ENCODE measurements around the gene FANCC. TPM values are rescaled to one million over a fixed set of nuclear protein-coding genes. Genes with fewer than 3 reads are reported as not detected.
A peak's percentile ranks its signal among the peaks of the same experiment; 100 is the strongest.

The FANCC gene
- total RNA-seq, 2 donors from 2014 or later = 10.5 to 23.6 TPM

DNA sequence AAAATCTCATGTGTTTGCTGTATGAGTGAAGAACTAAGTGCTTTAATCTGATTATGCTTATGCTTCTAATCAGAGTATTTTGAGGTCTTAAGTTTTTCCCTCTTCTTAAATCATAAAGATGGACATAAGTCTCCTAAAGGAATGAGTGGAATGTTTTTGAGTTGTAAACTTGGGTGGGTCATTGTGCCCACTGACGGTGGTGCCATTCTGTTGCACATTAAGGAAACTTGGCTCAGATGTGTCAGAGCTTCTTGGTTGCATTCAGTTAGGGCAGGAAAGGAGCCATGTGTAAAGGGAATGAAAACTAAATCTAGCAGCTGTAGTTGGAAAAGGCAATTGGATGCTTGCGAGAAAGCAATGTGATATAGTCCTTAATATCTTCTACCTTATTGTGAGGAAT is 256.6 kb downstream of the FANCC start:
- Histone ChIP-seq H3K27ac (no peak overlapping the region), H3K9me3 (no peaks in the 10 kb centered on the region), H3K4me1 (no peaks in the 10 kb centered on the region), H3K9ac (ENCODE audit: low read depth in 2 of 2, low read length in 2 of 2) (no peak overlapping the region), H3K36me3 (no peaks in the 10 kb centered on the region), H3K27me3 (no peaks in the 10 kb centered on the region), H3K4me3 (no peak overlapping the region)
- TF ChIP-seq, protein P1, sequence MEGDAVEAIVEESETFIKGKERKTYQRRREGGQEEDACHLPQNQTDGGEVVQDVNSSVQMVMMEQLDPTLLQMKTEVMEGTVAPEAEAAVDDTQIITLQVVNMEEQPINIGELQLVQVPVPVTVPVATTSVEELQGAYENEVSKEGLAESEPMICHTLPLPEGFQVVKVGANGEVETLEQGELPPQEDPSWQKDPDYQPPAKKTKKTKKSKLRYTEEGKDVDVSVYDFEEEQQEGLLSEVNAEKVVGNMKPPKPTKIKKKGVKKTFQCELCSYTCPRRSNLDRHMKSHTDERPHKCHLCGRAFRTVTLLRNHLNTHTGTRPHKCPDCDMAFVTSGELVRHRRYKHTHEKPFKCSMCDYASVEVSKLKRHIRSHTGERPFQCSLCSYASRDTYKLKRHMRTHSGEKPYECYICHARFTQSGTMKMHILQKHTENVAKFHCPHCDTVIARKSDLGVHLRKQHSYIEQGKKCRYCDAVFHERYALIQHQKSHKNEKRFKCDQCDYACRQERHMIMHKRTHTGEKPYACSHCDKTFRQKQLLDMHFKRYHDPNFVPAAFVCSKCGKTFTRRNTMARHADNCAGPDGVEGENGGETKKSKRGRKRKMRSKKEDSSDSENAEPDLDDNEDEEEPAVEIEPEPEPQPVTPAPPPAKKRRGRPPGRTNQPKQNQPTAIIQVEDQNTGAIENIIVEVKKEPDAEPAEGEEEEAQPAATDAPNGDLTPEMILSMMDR (IDR thresholded peaks at IDR 0.05) = no peak
- no peak for DNase-seq
- intact Hi-C loops (cut with DNase I) = no loop called here

GRCh38 chr9:95060234-95060633 is 257.3 kb downstream of the FANCC start:
- no peak for DNase-seq
- Histone ChIP-seq H3K4me3 (no peak overlapping the region), H3K36me3 (no peaks in the 10 kb centered on the region), H3K9me3 (no peaks in the 10 kb centered on the region), H3K9ac (ENCODE audit: low read depth in 2 of 2, low read length in 2 of 2) (no peak overlapping the region), H3K27me3 (no peaks in the 10 kb centered on the region), H3K4me1 (no peaks in the 10 kb centered on the region), H3K27ac (no peak overlapping the region)
- intact Hi-C loops (cut with DNase I) = no loop called here
- TF ChIP-seq, protein P1 (IDR thresholded peaks at IDR 0.05) = no peak

- no peaks in the 10 kb centered on the region for H3K9me3 ChIP-seq
- TF ChIP-seq, protein P1 (IDR thresholded peaks at IDR 0.05) = no peak
- H3K36me3 ChIP-seq = no peaks in the 10 kb centered on the region
- H3K4me3 ChIP-seq = no peak overlapping the region
- H3K27ac ChIP-seq = peak overlapping the region; percentile 9
- no peak for DNase-seq
- intact Hi-C loops (cut with DNase I) = no loop called here
- H3K4me1 ChIP-seq = no peaks in the 10 kb centered on the region
- H3K27me3 ChIP-seq = no peaks in the 10 kb centered on the region
- peak overlapping the region; percentile 44 to 51 for H3K9ac ChIP-seq (ENCODE audit: low read depth in 2 of 2, low read length in 2 of 2)
Measured at GRCh38 chr9:95058795-95059386, 258.6 kb downstream of the FANCC start.

GRCh38 chr9:95058121-95058785 is 259.3 kb downstream of the FANCC start:
- Histone ChIP-seq H3K9me3 (no peaks in the 10 kb centered on the region), H3K27me3 (no peaks in the 10 kb centered on the region), H3K4me3 (no peak overlapping the region), H3K36me3 (no peaks in the 10 kb centered on the region), H3K9ac (ENCODE audit: low read depth in 2 of 2, low read length in 2 of 2) (peak overlapping the region; percentile 44 to 51), H3K27ac (peak overlapping the region; percentile 9), H3K4me1 (no peaks in the 10 kb centered on the region)
- DNase-seq = no peak
- intact Hi-C loops (cut with DNase I) = no loop called here
- TF ChIP-seq, protein P1 (IDR thresholded peaks at IDR 0.05) = no peak

GRCh38 chr9:95057101-95057500 is 260.4 kb downstream of the FANCC start:
- Histone ChIP-seq H3K9me3 (no peaks in the 10 kb centered on the region), H3K36me3 (no peaks in the 10 kb centered on the region), H3K27ac (peak overlapping the region; percentile 43), H3K4me1 (no peaks in the 10 kb centered on the region), H3K27me3 (no peaks in the 10 kb centered on the region), H3K4me3 (no peak overlapping the region), H3K9ac (ENCODE audit: low read depth in 2 of 2, low read length in 2 of 2) (peak overlapping the region; percentile 5 to 7)
- intact Hi-C loops (cut with DNase I) = no loop called here
- no peak for DNase-seq
- TF ChIP-seq, protein P1 (IDR thresholded peaks at IDR 0.05) = no peak
